ENCODE results near the gene NTHL1. TPM values are rescaled to one million over a fixed set of nuclear protein-coding genes. Genes with fewer than 3 reads are reported as not detected.

Gene NTHL1
- total and polyA plus RNA-seq, 9 of the 15 experiments (the other 6 are each of a cell fraction or from before 2014, with no cell fraction given), result 1.1 to 58.8 (median 17.6) TPM

GRCh38 chr16:2007081-2007836 lies 40.4 kb downstream of the NTHL1 start:
- Histone ChIP-seq H3K9me3 (replicated peaks; ENCODE audit: control insufficient read depth, insufficient read depth, low read depth, low read length) (no peaks in the 10 kb centered on the region), H3K27me3 (ENCODE audit: control insufficient read depth in 2 of 2, insufficient read depth in 2 of 2, low read length in 2 of 2) (no peaks in the 10 kb centered on the region), H4K20me1 (replicated peaks; ENCODE audit: control insufficient read depth, insufficient read depth, low read length) (peaks cover 46% of the 10 kb centered on the region), H3K4me1 (replicated peaks in 1 of 2; ENCODE audit: control insufficient read depth in 2 of 2, insufficient read depth in 2 of 2, low read length in 2 of 2) (peaks cover 27 to 83% of the 10 kb centered on the region in 2 experiments), H3K4me2 (ENCODE audit: insufficient read depth, low read length) (peak overlapping the region; percentile 93), H3K36me3 (ENCODE audit: control insufficient read depth, insufficient read depth, low read length) (peaks cover 57% of the 10 kb centered on the region; the same call in 2 of the 3 replicates), H3K27ac (ENCODE audit: extremely low read depth, low read depth, low read length) (peak overlapping the region; percentile 42; the same call in 1 of the 3 replicates), H2AFZ (ENCODE audit: low read depth, low read length) (no peak overlapping the region), H3K4me3 (peak overlapping the region; percentile 99), H3K9me1 (ENCODE audit: control insufficient read depth, insufficient read depth, low read length) (peaks cover 19% of the 10 kb centered on the region), H3K9ac (ENCODE audit: insufficient read depth in 1 of 2, low read depth in 2 of 2, low read length in 2 of 2) (peak overlapping the region; percentile 91 to 99), H3K79me2 (ENCODE audit: control insufficient read depth, insufficient read depth, low read length) (peaks cover 83% of the 10 kb centered on the region)
- intact Hi-C loops (cut with micrococcal nuclease), result no loop called here
- FAIRE-seq, result no peak
- TF ChIP-seq ZBTB7A (IDR thresholded peaks at IDR 0.05; ENCODE audit: borderline replicate concordance, control insufficient read depth, low read depth, low read length), result peak; percentile 6; the same call in 1 of the 2 replicates
- no peak for TF ChIP-seq MCM2 (IDR thresholded peaks at IDR 0.05; ENCODE audit: low read depth)
- no peak for TF ChIP-seq KAT2B (IDR thresholded peaks at IDR 0.05; ENCODE audit: low read depth, low read length)
- peak; percentile 54 for TF ChIP-seq RBFOX2 (IDR thresholded peaks at IDR 0.05; ENCODE audit: low read depth, low read length)
- TF ChIP-seq SETDB1 (IDR thresholded peaks at IDR 0.05; ENCODE audit: low read length), result no peak
- TF ChIP-seq ZFX (CRISPR knock-in tag; IDR thresholded peaks at IDR 0.05), result 0 out of 2 replicates have a peak, but pooled peaks have one; percentile 4
- TF ChIP-seq POLR2G (IDR thresholded peaks at IDR 0.05; ENCODE audit: low read depth, low read length), result peak; percentile 53
- 0 out of 2 replicates have a peak, but pooled peaks have one; percentile 39 for TF ChIP-seq MAX (CRISPR knock-in tag; IDR thresholded peaks at IDR 0.05)
- TF ChIP-seq FOS (IDR thresholded peaks at IDR 0.05; ENCODE audit: extremely low read depth, insufficient read length), result no peak
- 0 out of 2 replicates have a peak, but pooled peaks have one; percentile 20 for TF ChIP-seq FOXK1 (CRISPR knock-in tag; IDR thresholded peaks at IDR 0.05; ENCODE audit: borderline replicate concordance)
- TF ChIP-seq MCM3 (IDR thresholded peaks at IDR 0.05), result no peak
- no peak for TF ChIP-seq DLX4 (CRISPR knock-in tag; IDR thresholded peaks at IDR 0.05)
- TF ChIP-seq ZNF143 (CRISPR knock-in tag; IDR thresholded peaks at IDR 0.05), result 0 out of 2 replicates have a peak, but pooled peaks have one; percentile 13
- 40% methylated on average over 6 of the region's 16 CpGs for WGBS (ENCODE audit: insufficient coverage, low coverage, missing lambda C conversion rate)
- ChIA-PET CTCF (ENCODE audit: low intra/inter-chr PET ratio) (no interaction called here), POLR2A (interaction anchor here (0.6 to 2.6 kb wide), 5 partner anchors 10 to 453 kb away, joined by 3 to 13 read pairs (median 4); partner anchors contain the start of genes RPS2, TEDC2 and TRAF7)
- in situ Hi-C loops (cut with MboI), result no loop called here
- DNase-seq (ENCODE audit: extremely low read depth in 1 of 4, low spot score in 3 of 4), result no peak
- BruUV-seq (replicated peaks), result no TSS peak
- no peak for ATAC-seq

Measured in K562 (cell line).